HepG2 (cell line): ENCODE measurements around the gene IFI27L2. TPM values are rescaled to one million over a fixed set of nuclear protein-coding genes. Genes with fewer than 3 reads are reported as not detected.

ENCODE experiments used
- ATAD3A ChIP-seq: sonication (generic); formaldehyde crosslinking; IDR thresholded peaks from 2 replicates; pipeline ENCODE4 v1.4.0; 2020; ENCODE audit warnings: missing genetic modification reagents
- E2F2 ChIP-seq: sonication (generic); formaldehyde crosslinking; IDR thresholded peaks from 2 replicates; pipeline ENCODE4 v1.4.0; 2020; ENCODE audit warnings: missing genetic modification reagents, borderline replicate concordance
- MLXIP ChIP-seq: sonication (generic); formaldehyde crosslinking; IDR thresholded peaks from 2 replicates; pipeline ENCODE4 v1.9.0; 2021; ENCODE audit warnings: missing genetic modification reagents, borderline replicate concordance
- NKX3-1 ChIP-seq: sonication (generic); formaldehyde crosslinking; IDR thresholded peaks from 2 replicates; pipeline ENCODE4 v1.5.0; 2020; ENCODE audit warnings: missing genetic modification reagents
- NR0B2 ChIP-seq: sonication (generic); formaldehyde crosslinking; IDR thresholded peaks from 2 replicates; pipeline ENCODE4 v1.4.0; 2020; ENCODE audit warnings: mild to moderate bottlenecking, missing genetic modification reagents
- NR2F2 ChIP-seq: IDR thresholded peaks from 2 replicates; pipeline ENCODE4 v1.6.1; 2012; ENCODE audit warnings: low read depth, inconsistent platforms, borderline replicate concordance
- RFX3 ChIP-seq: IDR thresholded peaks from 2 replicates; pipeline ENCODE4 v1.6.1; 2016; ENCODE audit warnings: missing biosample characterization, missing genetic modification reagents
- RFX5 ChIP-seq: IDR thresholded peaks from 2 replicates; pipeline ENCODE4 v1.6.1; 2011; ENCODE audit warnings: low read depth, low read length, improper control_type of control experiment
- TFDP1 ChIP-seq: IDR thresholded peaks from 2 replicates; pipeline ENCODE4 v1.6.1; 2016; ENCODE audit warnings: missing compliant biosample characterization, missing genetic modification reagents, borderline replicate concordance
- TFDP2 ChIP-seq: sonication (generic); formaldehyde crosslinking; IDR thresholded peaks from 2 replicates; pipeline ENCODE4 v1.4.0; 2020; ENCODE audit warnings: missing genetic modification reagents
- ZNF17 ChIP-seq: sonication (generic); formaldehyde crosslinking; IDR thresholded peaks from 2 replicates; pipeline ENCODE4 v1.5.0; 2020; ENCODE audit warnings: mild to moderate bottlenecking, missing genetic modification reagents
- ZNF710 ChIP-seq: sonication (generic); formaldehyde crosslinking; IDR thresholded peaks from 2 replicates; pipeline ENCODE4 v1.5.0; 2020; ENCODE audit warnings: mild to moderate bottlenecking, missing genetic modification reagents, borderline replicate concordance
- ZNF749 ChIP-seq: sonication (generic); formaldehyde crosslinking; IDR thresholded peaks from 2 replicates; pipeline ENCODE4 v1.8.0; 2022; ENCODE audit warnings: mild to moderate bottlenecking, missing genetic modification reagents, moderate library complexity, borderline replicate concordance
- polyA plus RNA-seq, 8 experiments: library from polyadenylated mRNA; depleted of rRNA in 3 of 8; stranded (reverse) in 7 of 8; unstranded in 1 of 8; fragments of >200 nt; fragmentation: Illumina TruSeq in 4 of 8; extraction: Trizol in 4 of 8; gene quantifications; 2 replicates each; pipeline versions ENCODE4 v1.2.1 to v1.2.3, GENCODE V29; 2011 to 2016; ENCODE audit warnings: low read depth in 4 of 8, missing spikeins in 1 of 8, mixed read lengths in 1 of 8; ENCODE audit not compliant: insufficient read depth in 1 of 8
- total RNA-seq, 5 experiments: library from RNA; depleted of rRNA; stranded (reverse); fragments of >200 nt; fragmentation: Illumina TruSeq; extraction: Trizol; gene quantifications; 2 replicates each; pipeline ENCODE4 v1.2.3, GENCODE V29; 2016; ENCODE audit warnings: low read depth in 1 of 5

IFI27L2 gene
- total and polyA plus RNA-seq, 2 of the 13 experiments (the other 11 are each of a cell fraction or from before 2014, with no cell fraction given) = 4.3 to 4.8 TPM

GRCh38 chr14:94080621-94081385 is 48.6 kb downstream of the IFI27L2 start, which contains the start of the genes DDX24 and IFI27L1 (continued):
- no peak; the same call in 1 of the 2 replicates for TF ChIP-seq NR2F2
- no peak for TF ChIP-seq ATAD3A (CRISPR knock-in tag)
- no peak for TF ChIP-seq NKX3-1 (CRISPR knock-in tag)
- TF ChIP-seq ZNF710 (CRISPR knock-in tag) = no peak
- no peak for TF ChIP-seq ZNF749 (CRISPR knock-in tag)
- 0 out of 2 replicates have a peak, but pooled peaks have one; percentile 60 for TF ChIP-seq ZNF17
- TF ChIP-seq RFX3 (CRISPR knock-in tag) = no peak
- peak; percentile 94; the same call in 1 of the 2 replicates for TF ChIP-seq TFDP1
- TF ChIP-seq TFDP2 (CRISPR knock-in tag) = peak; percentile 97
- no peak for TF ChIP-seq NR0B2 (CRISPR knock-in tag)
- no peak for TF ChIP-seq RFX5
- TF ChIP-seq E2F2 (CRISPR knock-in tag) = no peak
- TF ChIP-seq MLXIP (CRISPR knock-in tag) = no peak
